ENCODE data around the gene SLBP.

DNA sequence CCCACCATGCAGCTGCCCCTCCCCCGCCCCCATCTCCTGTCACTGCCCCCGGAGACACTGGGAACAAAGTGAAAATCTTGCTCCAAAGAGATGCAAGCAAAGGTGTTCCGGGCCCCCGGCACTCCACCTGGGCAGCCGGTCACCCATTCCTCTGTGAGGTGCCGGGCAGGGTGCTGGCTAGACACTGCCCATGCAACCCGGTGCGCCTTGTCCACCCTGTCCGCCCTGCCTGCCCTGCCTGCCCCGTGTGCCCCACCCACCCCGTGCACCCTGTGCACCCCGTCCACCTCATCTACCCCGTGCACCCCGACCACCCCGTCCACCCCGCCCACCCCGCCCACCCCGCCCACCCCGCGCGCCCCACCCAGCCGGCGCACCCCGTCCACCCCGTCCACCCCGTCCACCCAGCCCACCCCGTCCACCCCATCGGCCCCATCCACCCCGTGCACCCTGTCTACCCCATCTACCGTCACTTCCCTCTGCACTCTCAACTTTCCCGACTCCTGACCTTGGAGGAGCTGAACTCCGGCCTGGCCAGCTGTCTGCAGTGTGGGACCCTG is 49.1 kb upstream of the SLBP start:
- TF ChIP-seq, protein P1, sequence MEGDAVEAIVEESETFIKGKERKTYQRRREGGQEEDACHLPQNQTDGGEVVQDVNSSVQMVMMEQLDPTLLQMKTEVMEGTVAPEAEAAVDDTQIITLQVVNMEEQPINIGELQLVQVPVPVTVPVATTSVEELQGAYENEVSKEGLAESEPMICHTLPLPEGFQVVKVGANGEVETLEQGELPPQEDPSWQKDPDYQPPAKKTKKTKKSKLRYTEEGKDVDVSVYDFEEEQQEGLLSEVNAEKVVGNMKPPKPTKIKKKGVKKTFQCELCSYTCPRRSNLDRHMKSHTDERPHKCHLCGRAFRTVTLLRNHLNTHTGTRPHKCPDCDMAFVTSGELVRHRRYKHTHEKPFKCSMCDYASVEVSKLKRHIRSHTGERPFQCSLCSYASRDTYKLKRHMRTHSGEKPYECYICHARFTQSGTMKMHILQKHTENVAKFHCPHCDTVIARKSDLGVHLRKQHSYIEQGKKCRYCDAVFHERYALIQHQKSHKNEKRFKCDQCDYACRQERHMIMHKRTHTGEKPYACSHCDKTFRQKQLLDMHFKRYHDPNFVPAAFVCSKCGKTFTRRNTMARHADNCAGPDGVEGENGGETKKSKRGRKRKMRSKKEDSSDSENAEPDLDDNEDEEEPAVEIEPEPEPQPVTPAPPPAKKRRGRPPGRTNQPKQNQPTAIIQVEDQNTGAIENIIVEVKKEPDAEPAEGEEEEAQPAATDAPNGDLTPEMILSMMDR (conservative IDR thresholded peaks at IDR 0.05) = no peak
- TF ChIP-seq EZH2 (IDR thresholded peaks at IDR 0.05; ENCODE audit: low read depth) = no peak

Measured in PC-9 (cell line).